ENCODE data around the gene YWHAG. TPM values are rescaled to one million over a fixed set of nuclear protein-coding genes. Genes with fewer than 3 reads are reported as not detected.
A peak's percentile ranks its signal among the peaks of the same experiment; 100 is the strongest.

The YWHAG gene
- total RNA-seq, 1 experiment from 2014 or later, result 241 TPM

DNA sequence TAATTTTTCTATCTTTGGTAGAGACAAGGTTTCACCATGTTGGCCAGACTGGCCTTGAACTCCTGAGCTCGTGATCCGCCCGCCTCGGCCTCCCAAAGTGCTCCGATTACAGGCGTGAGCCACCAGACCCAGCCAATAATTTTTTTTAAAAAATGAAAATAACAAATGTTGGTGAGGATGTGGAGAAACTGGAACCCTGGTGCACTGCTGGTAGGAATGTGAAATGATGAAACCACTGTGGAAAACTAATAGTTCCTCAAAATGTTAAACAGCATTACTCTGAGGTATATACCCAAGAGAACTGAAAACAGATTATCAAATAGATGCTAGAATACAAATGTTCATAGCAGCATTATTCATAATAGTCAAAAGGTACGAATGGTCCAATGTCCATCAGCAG, 23.0 kb upstream of the YWHAG start:
- Histone ChIP-seq H3K14ac (ENCODE audit: insufficient read depth, low read length) (no peak overlapping the region), H2BK20ac (ENCODE audit: low read depth, low read length, poor library complexity, severe bottlenecking) (no peak overlapping the region), H4K8ac (replicated peaks; ENCODE audit: insufficient read length, low read depth, low read length) (no peak overlapping the region), H3K79me1 (ENCODE audit: insufficient read depth, low read depth, low read length, poor library complexity, severe bottlenecking) (no peaks in the 10 kb centered on the region), H2BK120ac (ENCODE audit: low read depth, low read length, poor library complexity, severe bottlenecking) (no peak overlapping the region), H2BK12ac (ENCODE audit: insufficient read length, low read depth, low read length) (no peak overlapping the region), H3K18ac (ENCODE audit: insufficient read length, low read depth, low read length) (no peak overlapping the region), H3K27me3 (ENCODE audit: insufficient read depth, low read length) (no peaks in the 10 kb centered on the region), H3K4me1 (ENCODE audit: insufficient read depth, low read length) (no peaks in the 10 kb centered on the region), H2AFZ (ENCODE audit: low read length) (no peak overlapping the region), H3K4me2 (ENCODE audit: insufficient read depth, insufficient read length, low read length) (no peak overlapping the region), H2BK15ac (ENCODE audit: low read depth, low read length) (no peak overlapping the region), H3K56ac (ENCODE audit: insufficient read length, low read depth, low read length) (no peak overlapping the region), H4K5ac (ENCODE audit: insufficient read length, low read depth, low read length) (no peak overlapping the region), H3K27ac (ENCODE audit: insufficient read length, low read depth, low read length) (no peak overlapping the region), H4K91ac (ENCODE audit: insufficient read length, low read depth, low read length) (no peak overlapping the region), H3K79me2 (ENCODE audit: insufficient read depth, low read length) (no peaks in the 10 kb centered on the region), H3K23ac (ENCODE audit: insufficient read length, low read depth, low read length) (no peak overlapping the region), H2AK5ac (ENCODE audit: insufficient read length, low read length) (no peak overlapping the region), H3K4ac (ENCODE audit: low read depth, low read length) (no peak overlapping the region), H4K20me1 (ENCODE audit: control insufficient read depth, insufficient read depth, insufficient read length) (no peaks in the 10 kb centered on the region), H3K9ac (ENCODE audit: extremely low read depth, insufficient read length, low read length) (no peak overlapping the region), H3K23me2 (ENCODE audit: insufficient read length, low read depth, low read length, poor library complexity, severe bottlenecking) (peaks cover 4% of the 10 kb centered on the region), H3T11ph (ENCODE audit: low read length) (no peak overlapping the region), H3K9me3 (ENCODE audit: control insufficient read depth, low read depth, low read length) (no peaks in the 10 kb centered on the region), H2BK5ac (ENCODE audit: insufficient read length, low read length) (no peak overlapping the region)
- TF ChIP-seq, protein P1, sequence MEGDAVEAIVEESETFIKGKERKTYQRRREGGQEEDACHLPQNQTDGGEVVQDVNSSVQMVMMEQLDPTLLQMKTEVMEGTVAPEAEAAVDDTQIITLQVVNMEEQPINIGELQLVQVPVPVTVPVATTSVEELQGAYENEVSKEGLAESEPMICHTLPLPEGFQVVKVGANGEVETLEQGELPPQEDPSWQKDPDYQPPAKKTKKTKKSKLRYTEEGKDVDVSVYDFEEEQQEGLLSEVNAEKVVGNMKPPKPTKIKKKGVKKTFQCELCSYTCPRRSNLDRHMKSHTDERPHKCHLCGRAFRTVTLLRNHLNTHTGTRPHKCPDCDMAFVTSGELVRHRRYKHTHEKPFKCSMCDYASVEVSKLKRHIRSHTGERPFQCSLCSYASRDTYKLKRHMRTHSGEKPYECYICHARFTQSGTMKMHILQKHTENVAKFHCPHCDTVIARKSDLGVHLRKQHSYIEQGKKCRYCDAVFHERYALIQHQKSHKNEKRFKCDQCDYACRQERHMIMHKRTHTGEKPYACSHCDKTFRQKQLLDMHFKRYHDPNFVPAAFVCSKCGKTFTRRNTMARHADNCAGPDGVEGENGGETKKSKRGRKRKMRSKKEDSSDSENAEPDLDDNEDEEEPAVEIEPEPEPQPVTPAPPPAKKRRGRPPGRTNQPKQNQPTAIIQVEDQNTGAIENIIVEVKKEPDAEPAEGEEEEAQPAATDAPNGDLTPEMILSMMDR (conservative IDR thresholded peaks at IDR 0.05), result 0 out of 3 replicates have a peak, but pooled peaks have one; percentile 14
- no peak overlapping the region for H3K4me3 Mint-ChIP-seq
- H3K9me3 Mint-ChIP-seq, result no peaks in the 10 kb centered on the region
- H3K27me3 Mint-ChIP-seq (ENCODE audit: low read depth), result no peaks in the 10 kb centered on the region
- H3K4me1 Mint-ChIP-seq, result peaks cover 4 to 7% of the 10 kb centered on the region in 2 experiments; a peak in 3 of 4 replicates
- DNase-seq, result no peak
- H3K27ac Mint-ChIP-seq, result no peak overlapping the region
- WGBS (ENCODE audit: extremely low coverage, insufficient read length, low lambda C conversion rate), result no CpG with 5 or more reads among the region's 7 CpGs
- no peaks in the 10 kb centered on the region for H3K36me3 Mint-ChIP-seq (ENCODE audit: insufficient read depth in 1 of 3, low read depth in 3 of 3)
